ENCODE measurements around the gene TAOK1.

The TAOK1 gene

GRCh38 chr17:29571883-29572681 lies 181.9 kb downstream of the TAOK1 start:
- no peak for DNase-seq (ENCODE audit: low spot score)

- peak; percentile 81 for DNase-seq (ENCODE audit: low spot score)
Measured at GRCh38 chr17:29572691-29573557, 182.8 kb downstream of the TAOK1 start.

DNA sequence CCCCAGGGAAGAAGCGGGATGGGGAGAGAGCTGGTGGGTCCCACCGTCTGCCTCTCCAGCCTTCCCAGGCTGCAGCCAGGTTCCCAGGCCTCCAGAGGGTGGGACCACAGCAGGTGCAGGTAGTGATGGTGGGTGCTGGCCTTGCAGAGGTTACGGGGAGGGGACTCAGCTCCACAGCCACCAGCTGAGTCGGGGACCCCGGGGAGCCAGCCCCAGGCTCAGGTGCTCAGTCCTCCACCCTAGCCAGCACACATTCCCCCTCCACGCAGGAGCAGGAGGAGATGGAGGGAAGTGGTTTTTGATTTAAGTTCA lies 183.4 kb downstream of the TAOK1 start:
- DNase-seq (ENCODE audit: low spot score) = no peak

GRCh38 chr17:29573871-29574731 lies 183.9 kb downstream of the TAOK1 start:
- DNase-seq (ENCODE audit: low spot score) = no peak

- no peak for DNase-seq (ENCODE audit: low spot score)
Measured at GRCh38 chr17:29574732-29575510, 184.8 kb downstream of the TAOK1 start.

GRCh38 chr17:29575511-29576213 lies 185.5 kb downstream of the TAOK1 start:
- DNase-seq (ENCODE audit: low spot score) = no peak

DNA sequence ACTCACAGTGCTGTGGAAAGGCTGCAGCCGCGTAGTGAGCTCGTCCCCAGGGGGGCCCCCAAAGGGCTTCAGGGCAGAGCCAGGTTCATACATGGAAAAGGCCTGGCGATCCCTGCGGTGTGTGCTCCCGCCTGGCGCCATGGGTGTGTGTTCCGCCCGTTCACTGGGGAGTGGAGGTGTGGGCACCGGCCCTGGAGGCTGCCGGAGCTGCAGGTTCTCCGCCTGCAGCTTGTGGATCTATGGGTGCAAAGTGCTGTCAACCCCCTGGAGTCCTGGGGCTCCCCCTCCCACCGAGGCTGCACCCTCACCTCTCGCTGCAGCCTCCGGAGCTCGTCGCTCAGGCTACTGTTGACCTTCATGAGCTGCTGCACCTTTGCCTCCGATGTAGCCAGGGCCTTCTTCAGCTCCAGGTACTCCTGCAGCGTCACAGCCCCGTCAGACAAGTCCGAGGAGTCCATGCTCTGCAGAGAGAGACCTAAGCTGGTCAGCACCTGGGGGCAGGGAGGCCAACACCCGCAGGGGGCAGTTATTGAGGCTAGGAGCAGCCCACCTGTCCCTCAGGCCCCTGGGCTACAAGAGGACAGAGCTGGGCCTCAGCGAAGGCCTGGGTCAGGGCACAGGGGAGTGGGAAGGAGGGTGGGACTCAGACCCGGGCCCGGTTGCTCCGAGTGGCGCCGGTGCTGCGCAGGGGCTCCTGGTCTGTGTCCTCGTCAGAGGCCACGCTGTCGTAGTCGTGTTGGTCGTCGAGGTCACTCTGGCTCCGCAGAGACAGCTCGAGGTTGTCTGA lies 186.2 kb downstream of the TAOK1 start:
- no peak for DNase-seq (ENCODE audit: low spot score)

- DNase-seq (ENCODE audit: low spot score) = no peak
Measured at GRCh38 chr17:29577001-29577370, 186.8 kb downstream of the TAOK1 start.

GRCh38 chr17:29577385-29578211 lies 187.4 kb downstream of the TAOK1 start:
- DNase-seq (ENCODE audit: low spot score) = no peak

GRCh38 chr17:29578626-29579485 lies 188.7 kb downstream of the TAOK1 start:
- DNase-seq (ENCODE audit: low spot score) = no peak

DNA sequence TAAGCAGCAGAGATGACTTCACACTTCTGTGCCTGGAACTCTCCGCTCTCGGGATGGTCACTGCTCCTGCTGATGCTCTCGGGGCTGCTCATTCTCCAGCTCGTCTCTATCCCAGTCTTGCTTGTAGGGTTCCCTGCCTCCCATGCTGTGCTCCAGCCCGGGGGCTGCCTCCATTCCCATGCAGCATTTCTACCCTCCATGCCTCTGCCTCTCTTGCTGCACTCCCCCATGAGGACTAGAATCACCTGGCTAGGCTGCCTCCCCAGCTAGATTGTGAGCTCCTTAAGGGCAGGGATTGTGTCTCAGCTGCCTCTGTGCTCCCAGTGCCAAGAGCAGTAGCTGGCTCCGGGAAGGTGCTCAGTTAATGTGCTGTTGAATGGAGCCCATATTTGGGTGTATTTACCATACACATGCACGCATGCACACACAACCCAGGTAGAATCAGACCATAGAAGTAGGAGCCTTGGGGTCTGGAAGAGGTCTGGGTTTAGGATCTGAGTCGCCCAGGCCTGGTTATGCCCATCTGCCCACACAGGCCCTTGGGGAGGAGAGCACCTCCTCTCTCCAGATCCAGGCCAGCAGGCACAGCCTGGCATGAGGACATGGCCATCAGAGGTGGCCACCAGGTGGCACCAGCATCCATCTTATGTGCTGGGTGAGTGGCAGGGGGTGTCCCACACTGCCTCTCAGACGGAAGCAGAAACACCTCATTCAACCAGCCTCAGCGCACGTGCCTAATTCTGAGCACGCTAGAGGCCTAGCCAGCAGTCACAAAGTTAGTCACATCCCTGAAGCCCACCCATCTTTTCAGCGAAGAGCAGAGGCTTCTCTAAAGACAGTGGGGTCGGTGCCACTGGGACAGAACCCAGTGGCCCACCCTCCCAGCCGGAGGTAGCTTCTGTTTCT lies 190.0 kb downstream of the TAOK1 start:
- DNase-seq (ENCODE audit: low spot score) = peak; percentile 95

GRCh38 chr17:29581583-29582253 lies 191.6 kb downstream of the TAOK1 start:
- DNase-seq (ENCODE audit: low spot score) = no peak

DNA sequence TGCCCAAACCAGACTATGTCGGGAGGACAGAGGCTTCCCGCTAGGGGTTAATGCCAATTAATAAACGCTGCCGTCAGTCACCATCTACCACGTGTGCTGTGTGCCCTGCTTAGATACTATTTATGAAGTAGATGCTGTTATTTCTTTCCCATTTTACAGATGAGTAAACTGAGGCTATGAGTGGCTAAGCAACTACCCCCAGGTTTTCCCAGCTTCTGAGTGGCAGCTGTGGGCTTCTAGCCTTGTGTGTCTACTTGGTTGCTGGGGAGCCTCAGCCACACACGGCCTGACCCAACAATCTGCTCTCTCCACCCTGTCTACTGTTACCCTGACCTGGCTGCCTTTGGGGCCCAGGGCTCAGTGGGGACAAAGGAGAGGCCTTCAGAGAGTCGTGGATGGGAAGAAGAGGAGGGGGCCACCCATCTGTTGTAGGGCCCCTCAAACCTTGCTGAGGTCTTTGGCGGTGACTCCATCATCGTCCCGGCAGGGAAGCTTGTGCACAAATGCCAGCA lies 192.1 kb downstream of the TAOK1 start:
- no peak for DNase-seq (ENCODE audit: low spot score)

GRCh38 chr17:29582772-29583171 lies 192.6 kb downstream of the TAOK1 start:
- no peak for DNase-seq (ENCODE audit: low spot score)

DNA sequence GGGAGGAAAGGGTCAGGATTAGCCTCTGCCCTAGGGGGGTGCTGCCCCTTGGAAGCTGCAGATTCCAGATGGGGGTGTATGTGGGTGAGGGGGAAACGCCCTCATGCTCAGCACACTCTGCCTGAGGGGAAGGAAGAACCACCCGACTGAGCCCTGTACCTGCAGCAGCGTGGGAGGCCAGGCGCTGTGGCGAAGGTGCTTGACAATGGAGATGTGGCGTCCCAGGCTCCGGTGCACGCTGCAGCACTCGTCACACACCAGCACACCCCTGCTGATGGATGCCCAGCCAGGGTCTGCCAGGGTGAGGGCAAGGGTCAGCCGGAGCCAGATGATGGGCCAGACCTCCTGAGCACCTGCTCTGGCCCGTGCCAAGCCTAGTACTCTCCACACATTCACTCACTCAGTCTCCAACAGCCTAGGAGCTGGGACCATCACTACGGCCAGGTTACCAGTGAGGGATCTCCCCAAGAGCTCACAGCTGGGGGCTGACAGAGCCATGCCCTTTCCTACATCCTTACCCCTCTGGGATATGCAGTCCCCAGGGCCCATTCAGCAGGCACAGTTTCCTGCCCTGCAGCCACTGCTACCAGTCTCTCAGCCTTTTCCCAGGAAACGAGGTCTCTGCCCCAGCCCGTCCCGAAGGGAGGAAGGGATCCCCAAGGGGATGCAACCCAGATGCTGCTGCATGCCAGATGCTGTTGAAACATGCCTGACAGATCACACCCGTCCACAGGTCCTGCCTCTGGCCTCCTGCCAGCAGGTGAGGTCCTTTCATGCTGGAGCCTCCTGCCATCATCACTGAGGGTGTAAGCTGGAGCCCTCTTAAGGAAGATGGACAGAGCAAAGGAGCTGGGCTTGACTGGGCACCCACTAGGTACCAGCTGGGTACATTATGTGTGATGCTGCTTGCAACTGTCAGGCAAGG lies 193.4 kb downstream of the TAOK1 start:
- no peak for DNase-seq (ENCODE audit: low spot score)
